NCI-H1436 treated with DMSO at 0.1 percent for 48 hours (cell line): ENCODE data around the gene C19orf47.

Source experiments
- DNase-seq: peaks from one replicate; lab custom pipeline; 2025; lab: John Stamatoyannopoulos, UW

The C19orf47 gene, protein sequence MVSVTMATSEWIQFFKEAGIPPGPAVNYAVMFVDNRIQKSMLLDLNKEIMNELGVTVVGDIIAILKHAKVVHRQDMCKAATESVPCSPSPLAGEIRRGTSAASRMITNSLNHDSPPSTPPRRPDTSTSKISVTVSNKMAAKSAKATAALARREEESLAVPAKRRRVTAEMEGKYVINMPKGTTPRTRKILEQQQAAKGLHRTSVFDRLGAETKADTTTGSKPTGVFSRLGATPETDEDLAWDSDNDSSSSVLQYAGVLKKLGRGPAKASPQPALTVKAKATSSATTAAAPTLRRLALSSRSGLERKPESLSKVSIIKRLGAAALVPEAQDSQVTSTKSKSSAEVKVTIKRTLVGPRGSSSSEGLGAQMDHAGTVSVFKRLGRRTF

DNA sequence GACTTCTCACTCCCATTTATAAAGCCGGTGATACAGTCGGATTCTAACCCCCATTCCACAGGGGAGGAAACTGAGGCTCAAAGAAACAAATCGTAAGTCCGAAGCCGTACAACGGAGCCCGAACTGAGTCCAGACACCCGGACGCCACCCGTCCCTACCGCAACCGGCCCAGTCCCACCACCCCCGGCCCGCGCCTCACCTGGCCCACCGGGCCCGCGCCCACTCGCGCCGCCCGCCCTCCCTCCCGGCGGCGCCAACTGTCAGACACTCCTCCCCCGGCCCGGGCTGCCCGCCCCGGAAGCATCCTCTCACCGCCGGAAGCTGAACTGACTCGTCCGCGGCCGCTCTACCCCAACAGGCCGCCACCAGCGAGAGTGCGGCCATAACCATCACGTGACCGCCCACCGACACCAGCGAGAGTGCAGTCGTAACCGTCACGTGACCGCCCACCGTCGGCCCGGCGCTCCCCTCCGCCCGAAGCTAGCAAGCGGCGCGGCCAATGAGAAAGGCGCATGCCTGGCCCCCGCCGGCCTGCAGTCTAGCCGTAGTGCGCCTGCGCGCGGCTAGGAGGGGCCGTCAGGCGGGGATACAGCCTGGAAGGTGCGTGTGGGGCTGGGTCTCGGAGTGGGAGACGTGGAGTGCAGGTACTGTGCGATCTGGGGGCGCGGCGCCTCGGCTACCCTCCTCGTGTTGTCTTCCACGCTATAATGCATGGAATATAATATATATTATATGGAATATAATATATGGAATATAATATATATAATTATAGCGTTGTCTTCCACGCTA, at the start of gene C19orf47, which contains the start of gene PLD3:
C19orf47 (minus strand) TSS at position 273 of the 789 bp plus-strand sequence. CDS start 6,540 bp downstream, outside the sequence.
PLD3 (plus strand) TSS at position 571 of the 789 bp plus-strand sequence. CDS start 17,789 bp downstream, outside the sequence.
- peak; percentile 92 for DNase-seq

DNA sequence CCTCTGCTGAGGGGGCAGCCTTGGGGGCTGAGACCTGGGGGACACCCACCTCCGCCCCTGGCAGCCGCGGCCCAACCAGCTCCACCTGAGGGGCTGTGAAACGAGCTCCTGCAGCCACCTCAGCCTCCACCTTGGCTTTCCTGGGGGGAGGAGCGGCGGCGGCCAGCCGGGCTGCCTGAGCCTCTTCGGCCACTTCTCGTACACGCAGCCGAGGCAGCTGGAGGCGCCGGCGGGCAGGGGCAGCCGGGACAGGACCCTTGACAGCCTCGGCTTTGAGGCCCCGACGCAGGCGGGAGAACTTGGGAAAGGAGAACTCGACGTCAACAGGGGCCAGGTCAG, 49.3 kb upstream of the C19orf47 start:
- no peak for DNase-seq

DNA sequence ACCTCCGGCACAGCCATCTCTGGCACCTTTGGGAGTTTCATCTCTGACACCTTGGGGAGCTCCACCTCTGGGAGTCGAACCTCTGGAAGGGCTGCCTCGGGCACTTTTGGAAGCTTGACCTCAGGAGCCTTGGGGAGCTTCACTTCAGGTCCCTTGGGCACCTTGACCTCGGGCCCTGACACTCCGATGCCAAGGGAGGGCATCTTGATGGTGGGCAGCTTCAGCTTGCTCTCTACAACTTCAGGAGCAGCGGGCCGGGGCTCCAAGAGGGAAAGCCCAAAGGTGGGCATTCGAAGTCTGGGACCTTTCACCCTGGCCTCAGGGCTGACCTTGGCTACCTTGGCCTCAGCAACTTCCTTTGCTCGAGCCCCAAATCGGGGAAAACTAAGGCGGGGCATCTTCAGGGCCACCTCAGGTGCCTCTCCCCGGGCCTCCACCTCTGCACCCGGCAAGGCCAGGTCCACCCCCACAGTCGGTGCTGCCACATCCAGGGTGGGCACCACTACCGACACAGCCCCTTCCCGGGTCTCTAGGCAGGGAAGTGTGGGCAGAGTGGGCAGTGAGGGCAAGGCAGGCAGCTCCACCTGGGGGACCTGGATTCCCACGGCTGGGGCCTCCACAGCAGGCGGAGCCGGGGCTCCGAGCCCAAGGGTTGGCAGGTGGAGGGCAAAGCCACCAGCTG, 48.8 kb upstream of the C19orf47 start:
- DNase-seq, result no peak

DNA sequence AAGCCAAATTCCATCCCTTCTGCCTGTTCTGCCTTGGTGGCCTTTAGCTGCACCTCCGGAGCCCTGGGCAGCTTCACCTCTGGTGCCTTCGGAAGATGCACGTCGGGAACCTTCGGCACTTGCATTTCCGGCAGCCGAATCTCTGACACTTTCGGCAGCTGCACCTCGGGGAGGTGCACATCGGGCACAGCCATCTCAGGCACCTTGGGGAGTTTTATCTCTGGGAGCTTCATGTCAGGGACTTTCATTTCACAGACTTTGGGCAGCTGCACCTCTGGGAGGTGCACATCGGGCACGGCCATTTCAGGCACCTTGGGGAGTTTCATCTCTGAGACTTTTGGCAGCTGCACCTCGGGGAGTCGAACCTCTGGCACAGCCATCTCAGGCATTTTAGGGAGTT, 47.8 kb upstream of the C19orf47 start:
- no peak for DNase-seq

DNA sequence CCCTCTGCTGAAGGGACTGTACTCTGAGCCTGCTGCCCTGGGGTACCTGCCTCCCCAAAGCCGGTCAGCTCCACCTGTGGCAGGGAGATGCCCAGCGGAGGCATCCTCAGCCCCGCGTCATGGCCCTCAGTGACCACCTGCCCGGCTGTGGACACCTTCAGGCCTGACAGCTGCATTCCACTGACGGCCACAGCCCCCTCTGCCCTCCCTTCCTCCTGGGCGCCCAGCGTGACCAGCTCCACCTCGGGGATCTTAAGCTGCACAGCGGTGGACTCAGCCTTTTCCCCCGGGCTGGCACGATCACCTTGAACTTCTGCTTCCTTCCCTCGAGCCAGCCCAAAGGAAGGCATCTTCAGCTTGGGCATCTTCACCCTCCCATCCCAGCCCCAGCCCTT, 46.6 kb upstream of the C19orf47 start:
- DNase-seq, result no peak

DNA sequence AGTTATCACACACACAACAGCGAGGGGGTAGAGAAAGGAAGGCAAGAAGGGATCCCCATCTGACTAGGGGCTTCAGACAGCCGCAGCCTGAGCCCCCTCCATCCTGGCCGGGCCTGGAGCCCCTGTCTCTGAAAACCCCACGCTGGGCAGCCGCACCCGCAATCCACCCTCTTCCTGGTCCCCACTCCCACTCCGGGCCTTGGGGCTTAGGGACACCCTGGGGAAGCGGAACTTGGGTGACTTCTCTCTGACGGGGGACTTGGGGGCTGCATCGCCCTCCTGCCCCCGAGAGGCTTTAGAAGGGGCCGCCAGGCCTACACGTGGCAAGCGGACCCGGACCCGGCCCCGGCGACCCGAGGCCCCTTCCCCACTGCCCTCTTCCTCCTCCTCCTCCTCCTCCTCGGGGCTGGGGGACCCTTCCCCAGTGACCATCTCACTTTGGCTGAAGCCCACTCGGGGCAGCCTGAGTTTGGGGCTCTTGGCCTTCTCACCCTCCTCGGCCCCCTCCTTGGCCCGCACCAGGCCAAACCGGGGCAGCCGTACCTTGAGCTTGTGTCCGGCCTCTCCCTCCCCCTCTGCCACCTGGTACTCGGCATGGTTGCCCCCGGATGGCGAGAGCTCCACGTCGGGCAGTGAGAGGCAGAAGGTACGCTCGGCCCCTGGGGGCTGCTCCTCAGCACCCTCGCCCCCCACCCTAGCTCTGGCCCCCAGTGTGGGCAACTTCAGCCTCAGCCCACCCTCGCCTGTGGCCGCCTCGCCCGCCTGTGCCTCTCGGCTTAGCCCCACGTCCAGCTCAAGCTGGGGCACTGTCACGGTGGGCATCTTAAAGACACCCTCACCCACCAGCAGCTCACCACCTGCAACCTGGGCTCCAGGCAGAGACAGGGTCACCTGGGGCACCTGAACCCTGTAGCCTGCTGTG, 46.0 kb upstream of the C19orf47 start:
- DNase-seq, result no peak

DNA sequence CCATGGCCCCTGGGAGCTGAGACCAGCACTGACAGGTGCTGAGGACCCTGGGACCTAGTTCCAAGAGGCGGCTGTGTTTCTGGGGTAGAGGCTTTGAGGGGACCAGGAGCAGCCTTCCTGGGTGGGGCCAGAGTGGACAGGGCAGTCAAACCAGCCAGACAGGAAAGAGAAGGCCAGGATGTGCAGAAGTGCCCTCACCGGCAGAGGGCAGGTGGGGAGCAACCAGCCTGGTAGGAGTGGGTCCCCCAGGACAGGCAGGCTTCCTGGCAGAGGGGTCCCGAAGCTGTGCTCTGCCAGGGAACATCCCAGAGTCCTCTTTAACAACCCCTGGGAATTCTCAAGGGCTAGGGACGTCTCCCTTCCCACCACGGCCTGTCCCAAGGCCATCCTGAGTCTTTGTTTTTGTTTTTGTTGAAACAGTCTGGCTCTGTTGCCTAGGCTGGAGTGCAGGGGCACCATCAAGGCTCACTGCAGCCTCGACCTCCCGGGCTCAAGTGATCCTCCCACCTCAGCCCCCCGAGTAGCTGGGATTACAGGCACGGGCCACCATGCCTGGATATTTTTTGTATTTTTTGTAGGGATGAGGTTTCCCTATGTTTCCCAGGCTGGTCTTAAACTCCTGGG, 44.8 kb upstream of the C19orf47 start:
- DNase-seq, result no peak

DNA sequence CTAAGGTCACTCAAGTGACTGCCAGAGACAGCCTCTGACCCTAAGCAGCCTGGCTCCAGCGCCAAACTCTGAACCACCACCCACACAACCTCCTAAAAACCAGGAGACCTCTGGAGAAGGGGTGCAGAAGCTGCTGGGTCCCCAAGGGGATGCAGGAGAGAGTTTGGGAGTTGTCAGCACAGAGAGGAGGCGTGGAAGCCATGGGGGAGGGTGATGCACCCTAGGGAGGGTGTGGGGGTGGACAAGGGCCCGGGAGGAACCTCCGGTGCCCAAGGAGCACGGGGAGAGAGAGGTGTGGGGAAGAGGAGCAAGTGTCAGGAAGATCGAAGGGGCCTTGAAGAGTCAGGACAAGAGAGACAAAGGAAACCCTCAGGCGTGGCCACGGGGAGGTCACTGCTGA, 43.9 kb upstream of the C19orf47 start:
- no peak for DNase-seq

DNA sequence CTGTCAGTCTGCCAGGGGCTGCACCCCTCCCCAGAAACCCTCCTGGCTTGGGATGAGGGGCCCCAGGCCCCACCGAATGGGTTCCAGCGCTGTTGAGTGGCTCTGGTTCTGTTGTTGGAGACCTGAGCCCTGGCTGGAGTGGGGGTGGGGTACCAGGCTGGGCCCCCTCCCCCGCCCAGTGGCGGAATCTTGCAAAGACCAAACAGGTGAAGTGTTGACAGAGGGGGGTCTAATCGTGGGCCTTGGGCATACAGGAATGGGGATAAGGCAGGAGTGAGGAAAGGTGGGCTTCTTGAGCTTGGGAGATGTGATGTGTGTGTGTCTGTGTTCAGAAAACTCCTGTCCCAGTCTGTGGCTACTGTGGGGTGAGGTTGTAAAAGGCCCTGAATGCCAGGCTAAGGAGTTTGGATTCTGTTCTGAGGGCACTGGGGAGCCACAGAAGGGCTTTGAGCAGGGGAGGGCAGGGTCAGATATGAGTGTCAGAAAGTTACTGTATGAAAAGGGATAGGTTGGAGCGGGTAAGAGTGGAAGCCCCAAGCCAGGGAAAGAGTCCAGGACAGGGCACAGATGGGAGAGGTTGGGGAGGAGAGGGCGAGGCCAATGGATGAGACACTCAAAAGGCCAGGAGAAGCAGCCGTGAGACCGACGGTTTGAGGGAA, 42.0 kb upstream of the C19orf47 start, which contains the start of gene HIPK4:
HIPK4 (minus strand) TSS at position 98 of the 659 bp plus-strand sequence. CDS start 279 bp downstream, outside the sequence.
- DNase-seq, result no peak

DNA sequence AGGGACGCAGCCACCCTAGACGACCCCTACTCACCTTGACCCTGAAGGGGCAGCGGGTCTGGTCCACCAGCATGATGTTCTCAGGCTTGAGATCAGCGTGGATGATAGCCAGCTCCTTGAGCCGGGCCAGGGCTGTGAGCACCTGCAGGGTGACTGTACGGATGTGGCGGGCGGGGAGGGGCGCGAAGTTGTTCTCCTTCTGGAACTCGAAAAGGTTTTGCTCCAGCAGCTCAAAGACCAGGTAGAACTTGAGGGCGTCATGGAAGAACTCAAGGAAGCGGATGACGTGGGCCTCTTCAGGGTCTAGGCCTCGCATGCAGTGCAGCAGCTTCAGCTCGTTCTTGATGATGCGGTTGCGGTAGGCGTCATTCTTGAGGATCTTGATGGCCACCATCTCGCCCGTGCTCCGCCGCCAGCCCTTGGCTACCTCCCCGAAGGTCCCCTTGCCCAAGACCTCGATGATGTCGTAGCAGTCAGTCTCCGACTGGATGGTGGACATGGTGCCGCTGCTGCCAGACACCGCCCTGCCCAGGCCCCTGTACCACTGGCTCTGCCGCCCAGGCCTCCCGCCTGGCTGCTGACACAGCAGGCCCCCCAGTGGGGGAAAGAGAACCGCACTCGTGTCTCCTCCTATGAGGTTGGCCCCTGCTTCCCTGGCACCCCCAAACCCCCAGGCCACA, 41.3 kb upstream of the C19orf47 start:
- no peak for DNase-seq

DNA sequence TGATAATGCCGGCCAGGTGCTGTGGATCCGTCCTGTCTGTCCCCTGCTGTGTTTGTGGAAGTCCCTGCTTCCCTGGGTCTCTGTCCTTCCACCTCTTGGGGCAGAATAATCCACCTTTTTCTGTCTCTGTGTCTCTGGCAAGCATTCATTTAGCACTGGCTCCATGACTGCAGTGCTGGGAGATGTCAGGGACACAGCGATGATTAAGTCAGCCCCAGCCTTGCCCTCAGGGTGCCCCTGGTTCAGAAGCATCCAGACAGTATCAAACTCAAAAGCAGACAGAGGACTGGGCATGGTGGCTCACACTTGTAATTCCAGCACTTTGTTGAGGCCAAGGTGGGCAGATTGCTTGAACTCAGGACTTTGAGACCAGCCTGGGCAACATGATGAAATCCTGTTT, 40.3 kb upstream of the C19orf47 start:
- no peak for DNase-seq

DNA sequence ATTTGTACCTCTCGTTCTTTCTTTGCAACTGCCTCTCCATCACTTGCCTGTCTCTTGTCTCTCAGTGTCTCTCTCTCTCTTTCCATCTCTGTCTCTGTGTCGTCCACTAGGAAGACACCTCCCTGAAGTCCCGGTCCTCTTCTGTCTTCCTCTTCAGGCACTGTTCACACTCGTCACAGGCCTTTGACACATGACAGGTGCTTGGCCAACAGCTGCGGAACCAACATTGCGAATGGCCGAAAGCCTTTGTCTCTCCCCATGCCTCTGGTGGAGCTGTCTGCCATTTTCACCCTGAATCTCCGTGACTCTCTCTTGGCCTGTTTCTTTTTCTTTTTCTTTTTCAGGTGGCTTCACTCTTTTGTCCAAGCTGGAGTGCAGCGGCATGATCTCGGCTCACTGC, 39.0 kb upstream of the C19orf47 start:
- no peak for DNase-seq

DNA sequence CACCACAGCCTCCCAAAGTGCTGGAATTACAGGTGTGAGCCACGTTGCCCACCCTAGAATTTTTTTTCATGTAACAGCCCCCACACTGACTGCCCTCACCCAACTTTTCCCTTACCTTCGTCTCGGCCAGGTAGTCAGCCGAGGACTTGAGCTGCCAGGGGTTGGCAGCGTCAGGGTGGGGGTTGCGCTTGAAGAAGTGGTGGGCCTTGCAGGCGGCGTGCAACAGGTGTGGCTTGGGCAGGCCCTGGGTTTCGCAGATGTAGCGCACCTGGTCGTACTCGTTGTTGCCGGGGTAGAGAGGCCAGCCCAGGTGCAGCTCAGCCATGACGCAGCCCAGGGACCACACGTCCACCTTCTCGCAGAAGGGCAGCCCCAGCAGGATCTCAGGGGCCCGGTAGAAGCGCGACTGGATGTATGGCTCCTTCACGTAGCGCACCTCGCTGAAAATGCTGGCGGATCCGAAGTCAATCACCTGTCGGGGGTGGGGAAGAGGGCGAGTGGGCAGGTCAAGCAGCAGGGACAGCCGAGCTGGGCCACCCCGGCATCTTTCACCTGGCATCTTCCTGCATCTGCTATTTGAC, 35.6 kb upstream of the C19orf47 start:
- DNase-seq, result no peak

DNA sequence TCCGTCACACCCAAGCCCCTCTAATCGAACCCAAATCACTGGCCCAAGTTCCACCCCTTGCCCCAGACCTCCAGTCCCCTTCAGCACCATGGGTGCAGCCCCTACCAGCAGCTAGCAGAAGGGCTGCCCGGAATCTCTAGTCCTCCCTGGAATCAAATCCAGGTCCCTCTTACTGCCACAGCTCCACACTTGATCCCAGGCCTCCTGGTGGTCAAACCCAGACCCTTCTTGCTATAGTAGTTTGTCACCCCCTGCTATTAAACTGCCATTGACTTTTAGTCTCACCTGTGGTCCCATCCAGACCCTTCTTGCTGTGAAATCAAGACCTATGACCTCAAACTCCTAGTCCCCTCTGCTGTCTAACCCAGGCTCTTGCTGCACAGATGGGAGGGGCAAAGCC, 33.1 kb upstream of the C19orf47 start:
- no peak for DNase-seq

DNA sequence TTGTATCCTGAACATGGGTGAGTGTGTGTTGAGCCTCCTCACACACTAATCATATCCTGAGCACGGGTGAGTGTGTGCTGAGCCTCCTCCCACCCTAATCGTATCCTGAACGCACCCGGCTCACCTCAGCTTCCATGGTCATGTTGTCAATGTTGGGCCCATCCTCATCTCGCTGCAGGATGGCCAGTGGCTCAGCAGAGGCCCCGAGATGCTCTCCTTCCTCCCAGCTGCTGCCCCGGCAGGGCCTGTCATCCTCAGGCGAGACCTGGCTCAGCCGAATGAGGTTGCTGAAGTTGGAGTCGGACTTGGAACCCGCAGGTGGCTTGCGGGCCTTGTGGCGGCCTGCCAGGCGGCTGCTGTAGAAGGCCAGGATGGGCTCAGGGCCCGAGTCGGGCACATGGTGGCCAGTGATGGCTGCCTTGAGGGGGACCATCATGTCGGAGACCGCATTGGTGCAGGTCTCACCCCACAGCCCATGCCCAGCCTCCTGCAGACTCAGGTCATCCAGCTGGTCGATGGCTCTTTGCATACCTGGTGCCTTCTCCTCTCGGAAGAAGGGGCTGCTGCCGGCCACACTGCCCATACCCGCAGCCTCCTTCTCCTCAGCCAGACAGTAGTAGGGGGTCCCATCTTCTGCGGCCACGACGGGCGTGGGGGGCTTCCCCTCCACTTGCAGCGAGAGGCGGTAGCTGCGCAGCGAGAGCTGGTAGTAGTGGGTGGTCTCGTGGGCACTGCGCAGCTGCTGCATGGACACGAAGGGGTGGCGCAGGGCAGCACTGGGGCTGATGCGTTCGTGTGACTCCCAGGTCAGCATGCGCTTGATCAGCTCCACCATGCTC, 32.2 kb upstream of the C19orf47 start:
- no peak for DNase-seq

DNA sequence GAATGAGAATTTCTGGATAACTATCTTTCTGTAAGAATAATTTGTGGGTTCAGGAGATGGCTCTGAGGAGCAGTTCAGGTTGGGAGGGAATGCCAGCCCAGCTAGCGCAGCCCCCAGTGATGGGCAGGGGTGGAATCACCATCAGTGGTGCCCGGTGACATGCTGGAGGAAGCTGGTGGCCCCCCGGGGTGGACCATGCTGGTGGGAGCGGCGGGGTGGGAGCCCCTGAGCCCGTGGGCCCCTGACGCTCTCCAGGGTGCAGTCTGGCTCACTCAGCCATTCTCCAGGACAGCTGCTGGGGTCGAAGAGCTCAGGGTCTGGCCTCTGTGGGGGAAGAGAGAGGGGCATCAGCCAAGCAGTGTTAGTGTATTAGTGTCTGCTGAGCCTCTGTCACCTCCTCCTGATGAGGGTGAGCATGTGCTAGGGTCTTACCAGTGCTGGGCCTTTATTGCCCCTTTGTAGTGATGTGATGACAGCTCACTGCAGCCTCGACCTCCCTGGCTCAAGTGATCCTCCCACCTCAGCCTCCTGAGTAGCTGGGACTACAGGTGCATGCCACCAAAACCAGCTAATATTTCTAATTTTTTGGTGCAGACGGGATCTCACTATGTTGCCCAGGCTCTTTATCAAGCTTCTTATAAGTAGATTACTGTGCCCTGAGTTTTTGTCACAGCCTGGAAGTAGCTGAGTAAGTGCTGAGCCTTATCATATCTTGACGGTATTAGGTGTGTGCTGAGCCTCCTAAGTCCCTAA, 31.4 kb upstream of the C19orf47 start:
- DNase-seq, result no peak

DNA sequence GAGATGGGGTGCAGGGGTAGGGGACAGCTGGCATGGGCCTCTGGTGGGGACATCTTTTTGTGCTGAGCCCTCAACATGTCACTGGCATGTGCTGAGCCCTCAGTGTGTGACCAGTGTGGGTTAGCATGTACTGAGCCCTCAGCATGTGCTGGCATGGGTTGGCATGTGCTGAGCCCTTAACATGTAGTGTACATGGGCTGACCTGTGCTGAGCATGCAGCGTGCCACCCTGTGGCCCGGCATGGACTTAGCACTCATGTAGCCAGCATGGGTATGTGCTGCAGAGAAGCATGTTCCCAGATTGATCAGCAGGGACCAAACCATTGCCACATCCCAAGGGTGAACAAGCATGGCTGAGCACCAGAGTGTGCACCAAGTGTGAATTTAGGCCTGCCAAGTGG, 30.3 kb upstream of the C19orf47 start:
- no peak for DNase-seq

DNA sequence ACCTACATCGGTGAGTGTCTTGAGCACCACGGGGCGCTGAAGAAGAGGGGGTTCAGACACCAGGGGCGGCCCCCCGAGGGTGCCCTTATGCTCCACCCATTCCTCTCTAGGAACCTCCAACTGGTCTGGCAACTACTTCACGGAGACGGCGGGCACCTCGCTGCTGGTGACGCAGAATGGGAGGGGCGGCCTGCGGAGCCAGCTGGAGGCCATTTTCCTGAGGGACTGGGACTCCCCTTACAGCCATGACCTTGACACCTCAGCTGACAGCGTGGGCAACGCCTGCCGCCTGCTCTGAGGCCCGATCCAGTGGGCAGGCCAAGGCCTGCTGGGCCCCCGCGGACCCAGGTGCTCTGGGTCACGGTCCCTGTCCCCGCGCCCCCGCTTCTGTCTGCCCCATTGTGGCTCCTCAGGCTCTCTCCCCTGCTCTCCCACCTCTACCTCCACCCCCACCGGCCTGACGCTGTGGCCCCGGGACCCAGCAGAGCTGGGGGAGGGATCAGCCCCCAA, 29.7 kb upstream of the C19orf47 start:
- DNase-seq, result no peak
